Stimulated activated naive CD4-positive, alpha-beta T cell (primary cell): ENCODE results near the gene FBXL7.

ENCODE experiments used
- DNase-seq, 6 experiments: peaks; one replicate each; lab custom pipeline; 2025; lab: John Stamatoyannopoulos, UW

Gene FBXL7

GRCh38 chr5:15717001-15717400 lies 217.0 kb downstream of the FBXL7 start:
- no peak for DNase-seq

GRCh38 chr5:15718421-15719179 lies 218.6 kb downstream of the FBXL7 start:
- DNase-seq, result no peak

GRCh38 chr5:15719784-15720183 lies 219.8 kb downstream of the FBXL7 start:
- no peak for DNase-seq

- no peak for DNase-seq
These were observed 220.5 kb downstream of the FBXL7 start for GRCh38 chr5:15720515-15720914.

GRCh38 chr5:15722305-15722704 lies 222.3 kb downstream of the FBXL7 start:
- no peak for DNase-seq

GRCh38 chr5:15727375-15727774 lies 227.4 kb downstream of the FBXL7 start:
- DNase-seq, result no peak

GRCh38 chr5:15728811-15729210 lies 228.8 kb downstream of the FBXL7 start:
- DNase-seq, result no peak

- DNase-seq, result no peak
These were observed 231.7 kb downstream of the FBXL7 start for GRCh38 chr5:15731699-15732098.

GRCh38 chr5:15734058-15734457 lies 234.1 kb downstream of the FBXL7 start:
- DNase-seq, result no peak

GRCh38 chr5:15737036-15737821 lies 237.2 kb downstream of the FBXL7 start:
- no peak for DNase-seq

- DNase-seq, result no peak
These were observed 238.1 kb downstream of the FBXL7 start for GRCh38 chr5:15737871-15738664.

GRCh38 chr5:15740383-15740782 lies 240.4 kb downstream of the FBXL7 start:
- no peak for DNase-seq

GRCh38 chr5:15741591-15741990 lies 241.6 kb downstream of the FBXL7 start:
- DNase-seq, result no peak

- no peak for DNase-seq
These were observed 246.9 kb downstream of the FBXL7 start for GRCh38 chr5:15746833-15747232.

GRCh38 chr5:15748266-15748665 lies 248.3 kb downstream of the FBXL7 start:
- DNase-seq, result no peak

- DNase-seq, result no peak
These were observed 252.8 kb downstream of the FBXL7 start for GRCh38 chr5:15752663-15753285.

GRCh38 chr5:15753752-15754151 lies 253.8 kb downstream of the FBXL7 start:
- no peak for DNase-seq

- DNase-seq, result no peak
These were observed 257.1 kb downstream of the FBXL7 start for GRCh38 chr5:15757103-15757502.

- no peak for DNase-seq
These were observed 257.6 kb downstream of the FBXL7 start for GRCh38 chr5:15757619-15758018.

- no peak for DNase-seq
These were observed 262.7 kb downstream of the FBXL7 start for GRCh38 chr5:15762668-15763067.

GRCh38 chr5:15763754-15764153 lies 263.8 kb downstream of the FBXL7 start:
- DNase-seq, result no peak

- DNase-seq, result no peak
These were observed 269.0 kb downstream of the FBXL7 start for GRCh38 chr5:15768936-15769335.
